A549 (cell line): ENCODE measurements around the gene FGF8.

Experiments
- CEBPB ChIP-seq, 2 experiments: fragments of >200 bp in 1 of 2; sonication (Bioruptor Twin) in 1 of 2; formaldehyde crosslinking in 1 of 2; IDR thresholded peaks; 2 replicates each; pipeline ENCODE4 v1.6.1; 2012 to 2016
- CHD2 ChIP-seq: fragments of 150-350 bp; IDR thresholded peaks from 2 replicates; pipeline ENCODE4 v1.6.1; 2014; ENCODE audit warnings: low read length; ENCODE audit not compliant: partially characterized antibody
- E2F6 ChIP-seq: IDR thresholded peaks from 2 replicates; pipeline ENCODE4 v1.6.1; 2012; ENCODE audit warnings: low read depth, borderline replicate concordance
- EP300 ChIP-seq, 2 experiments: fragments of >200 bp; sonication (Bioruptor Twin); formaldehyde crosslinking; IDR thresholded peaks; 2 replicates in 1 of 2; 3 replicates in 1 of 2; pipeline ENCODE4 v1.6.1; 2016 to 2017
- FOSB ChIP-seq: fragments of 250-450 bp; sonication (Bioruptor Pico); IDR thresholded peaks from 2 replicates; pipeline ENCODE4 v1.5.0; 2020; ENCODE audit warnings: mild to moderate bottlenecking, moderate library complexity
- HDAC2 ChIP-seq: fragments of 200-600 bp; sonication (generic); IDR thresholded peaks from 2 replicates; pipeline ENCODE4 v1.6.1; 2016
- JUN ChIP-seq, 2 experiments: fragments of >200 bp; sonication (Bioruptor Twin); formaldehyde crosslinking; IDR thresholded peaks; 2 replicates in 1 of 2; 3 replicates in 1 of 2; pipeline ENCODE4 v1.6.1; 2016 to 2017
- MAZ ChIP-seq: fragments of 150-350 bp; IDR thresholded peaks from 2 replicates; pipeline ENCODE4 v1.6.1; 2014; ENCODE audit warnings: antibody characterized with exemption, low read depth, low read length, borderline replicate concordance
- MYC ChIP-seq: IDR thresholded peaks from 2 replicates; pipeline ENCODE4 v1.6.1; 2012; ENCODE audit warnings: mild to moderate bottlenecking, inconsistent platforms, low read length, improper control_type of control experiment, borderline replicate concordance
- POLR2A ChIP-seq: IDR thresholded peaks from 2 replicates; pipeline ENCODE4 v1.6.1; 2012; ENCODE audit warnings: mild to moderate bottlenecking, low read length
- RFX5 ChIP-seq: fragments of 450-650 bp; IDR thresholded peaks from 2 replicates; pipeline ENCODE4 v1.7.1; 2014; ENCODE audit warnings: antibody characterized with exemption, mild to moderate bottlenecking, moderate library complexity
- TF ChIP-seq, protein P1 (sequence below): fragments of >200 bp; sonication (Bioruptor Twin); formaldehyde crosslinking; IDR thresholded peaks from 3 replicates; pipeline ENCODE4 v1.5.1; 2016
- TF ChIP-seq, protein P2 (sequence below): IDR thresholded peaks from 2 replicates; pipeline ENCODE4 v1.6.1; 2012

DNA sequence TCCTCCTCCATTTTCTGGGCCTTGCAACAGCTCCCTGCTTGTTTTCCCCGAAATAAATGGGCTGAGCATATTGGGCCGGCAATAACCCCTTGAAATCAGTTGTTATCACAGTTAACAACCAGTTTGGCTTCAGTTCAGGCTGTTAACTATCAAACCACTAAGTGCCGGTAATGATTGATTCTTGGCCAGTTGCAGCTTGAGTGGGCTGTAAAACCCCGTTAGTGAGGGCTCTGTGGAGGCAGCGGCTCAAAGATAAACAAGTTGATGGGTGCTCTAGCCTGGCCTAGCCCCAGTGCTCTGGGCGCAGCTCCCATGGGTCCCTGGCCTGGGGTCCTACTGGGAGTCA is 8.3 kb downstream of the FGF8 start:
- TF ChIP-seq MAZ (no peak), CEBPB (IDR thresholded peaks at IDR 0.05) (no peak), FOSB (CRISPR knock-in tag) (no peak), POLR2A (no peak), HDAC2 (no peak), MYC (no peak), CHD2 (no peak), EP300 (IDR thresholded peaks at IDR 0.05) (no peak), JUN (IDR thresholded peaks at IDR 0.05) (no peak), E2F6 (no peak), RFX5 (no peak)
- TF ChIP-seq, protein P1, sequence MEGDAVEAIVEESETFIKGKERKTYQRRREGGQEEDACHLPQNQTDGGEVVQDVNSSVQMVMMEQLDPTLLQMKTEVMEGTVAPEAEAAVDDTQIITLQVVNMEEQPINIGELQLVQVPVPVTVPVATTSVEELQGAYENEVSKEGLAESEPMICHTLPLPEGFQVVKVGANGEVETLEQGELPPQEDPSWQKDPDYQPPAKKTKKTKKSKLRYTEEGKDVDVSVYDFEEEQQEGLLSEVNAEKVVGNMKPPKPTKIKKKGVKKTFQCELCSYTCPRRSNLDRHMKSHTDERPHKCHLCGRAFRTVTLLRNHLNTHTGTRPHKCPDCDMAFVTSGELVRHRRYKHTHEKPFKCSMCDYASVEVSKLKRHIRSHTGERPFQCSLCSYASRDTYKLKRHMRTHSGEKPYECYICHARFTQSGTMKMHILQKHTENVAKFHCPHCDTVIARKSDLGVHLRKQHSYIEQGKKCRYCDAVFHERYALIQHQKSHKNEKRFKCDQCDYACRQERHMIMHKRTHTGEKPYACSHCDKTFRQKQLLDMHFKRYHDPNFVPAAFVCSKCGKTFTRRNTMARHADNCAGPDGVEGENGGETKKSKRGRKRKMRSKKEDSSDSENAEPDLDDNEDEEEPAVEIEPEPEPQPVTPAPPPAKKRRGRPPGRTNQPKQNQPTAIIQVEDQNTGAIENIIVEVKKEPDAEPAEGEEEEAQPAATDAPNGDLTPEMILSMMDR = no peak
- TF ChIP-seq, protein P2, sequence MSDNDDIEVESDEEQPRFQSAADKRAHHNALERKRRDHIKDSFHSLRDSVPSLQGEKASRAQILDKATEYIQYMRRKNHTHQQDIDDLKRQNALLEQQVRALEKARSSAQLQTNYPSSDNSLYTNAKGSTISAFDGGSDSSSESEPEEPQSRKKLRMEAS = no peak
